SIG-M5 (cell line): ENCODE measurements around the gene HPD.

ENCODE experiments used
- DNase-seq: peaks from one replicate; lab custom pipeline; 2025; lab: John Stamatoyannopoulos, UW

Gene HPD

DNA sequence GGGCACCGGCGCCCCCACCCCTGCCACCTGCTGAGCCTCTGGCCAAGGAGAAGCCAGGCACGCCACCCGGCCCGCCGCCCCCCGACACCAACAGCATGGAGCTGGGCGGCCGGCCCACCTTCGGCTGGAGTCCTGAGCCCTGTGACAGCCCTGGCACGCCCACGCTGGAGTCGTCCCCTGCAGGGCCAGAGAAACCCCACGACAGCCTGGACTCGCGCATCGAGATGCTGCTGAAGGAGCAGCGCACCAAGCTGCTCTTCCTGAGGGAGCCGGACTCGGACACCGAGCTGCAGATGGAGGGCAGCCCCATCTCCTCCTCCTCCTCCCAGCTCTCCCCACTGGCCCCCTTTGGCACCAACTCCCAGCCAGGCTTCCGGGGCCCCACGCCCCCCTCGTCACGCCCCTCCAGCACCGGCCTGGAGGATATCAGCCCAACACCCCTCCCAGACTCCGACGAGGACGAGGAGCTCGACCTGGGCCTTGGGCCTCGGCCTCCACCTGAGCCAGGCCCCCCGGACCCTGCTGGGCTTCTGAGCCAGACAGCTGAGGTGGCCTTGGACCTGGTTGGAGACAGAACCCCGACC, 48.3 kb downstream of the HPD start:
- no peak for DNase-seq

DNA sequence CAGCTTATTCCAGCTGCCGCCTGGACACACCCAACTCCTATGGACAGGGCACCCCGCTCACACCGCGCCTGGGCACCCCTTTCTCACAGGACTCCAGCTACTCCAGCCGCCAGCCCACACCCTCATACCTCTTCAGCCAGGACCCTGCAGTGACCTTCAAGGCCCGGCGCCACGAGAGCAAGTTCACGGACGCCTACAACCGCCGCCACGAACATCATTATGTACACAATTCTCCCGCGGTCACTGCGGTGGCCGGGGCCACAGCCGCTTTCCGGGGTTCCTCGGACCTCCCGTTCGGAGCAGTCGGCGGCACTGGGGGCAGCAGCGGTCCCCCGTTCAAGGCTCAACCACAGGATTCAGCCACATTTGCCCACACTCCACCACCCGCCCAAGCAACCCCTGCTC, 48.9 kb downstream of the HPD start:
- DNase-seq = no peak

DNA sequence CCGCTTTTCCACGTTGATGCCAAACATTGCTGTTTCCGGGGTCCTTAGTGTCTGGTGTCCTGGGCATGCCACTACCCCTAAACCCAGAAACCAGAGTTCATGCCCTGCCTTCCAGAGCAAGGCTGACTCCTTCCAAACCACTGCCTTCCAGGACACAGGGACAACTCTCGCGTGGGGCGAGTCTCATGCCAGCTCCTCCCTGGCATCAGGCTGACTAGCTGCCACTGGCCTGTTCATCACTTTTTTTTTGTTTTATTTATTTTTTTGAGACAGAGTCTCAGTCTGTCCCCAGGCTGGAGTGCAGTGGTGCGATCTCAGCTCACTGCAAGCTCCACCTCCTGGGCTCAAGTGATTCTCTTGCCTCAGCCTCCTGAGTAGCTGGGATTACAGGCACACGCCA, 50.0 kb downstream of the HPD start:
- no peak for DNase-seq

DNA sequence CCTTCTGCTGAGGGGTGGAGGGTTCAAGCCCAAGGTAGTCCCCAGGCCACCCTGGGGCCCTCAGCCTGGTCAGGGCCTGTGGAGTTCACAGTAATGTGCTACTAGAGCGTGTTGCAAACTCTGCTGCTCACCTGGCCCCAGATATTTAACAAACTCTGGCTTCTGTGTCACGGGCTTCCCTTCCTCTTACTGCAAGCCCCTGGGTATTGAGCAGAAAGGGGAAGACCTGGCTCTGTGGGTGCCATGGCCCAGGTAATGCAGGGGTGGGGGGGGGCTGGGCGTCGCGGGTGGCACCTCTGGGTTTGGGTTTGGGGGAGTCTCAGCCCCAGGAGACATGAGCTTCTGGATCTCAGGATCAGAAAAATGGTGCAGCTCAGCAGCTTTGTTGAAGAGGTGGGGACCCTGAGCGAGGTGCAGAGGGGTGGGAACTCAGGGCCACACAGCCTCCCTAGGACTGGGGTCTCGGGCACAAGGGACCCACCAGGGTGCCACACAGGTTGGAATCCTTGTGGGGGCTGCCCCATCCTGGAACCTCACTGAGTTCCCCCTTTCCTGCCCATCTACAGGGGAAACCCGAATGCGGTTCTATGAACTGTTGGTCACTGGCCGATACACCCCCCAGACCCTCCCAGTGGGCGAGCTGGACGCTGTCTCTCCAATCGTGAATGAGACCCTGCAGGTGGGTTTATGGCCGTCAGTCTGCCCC, 50.9 kb downstream of the HPD start:
- no peak for DNase-seq

DNA sequence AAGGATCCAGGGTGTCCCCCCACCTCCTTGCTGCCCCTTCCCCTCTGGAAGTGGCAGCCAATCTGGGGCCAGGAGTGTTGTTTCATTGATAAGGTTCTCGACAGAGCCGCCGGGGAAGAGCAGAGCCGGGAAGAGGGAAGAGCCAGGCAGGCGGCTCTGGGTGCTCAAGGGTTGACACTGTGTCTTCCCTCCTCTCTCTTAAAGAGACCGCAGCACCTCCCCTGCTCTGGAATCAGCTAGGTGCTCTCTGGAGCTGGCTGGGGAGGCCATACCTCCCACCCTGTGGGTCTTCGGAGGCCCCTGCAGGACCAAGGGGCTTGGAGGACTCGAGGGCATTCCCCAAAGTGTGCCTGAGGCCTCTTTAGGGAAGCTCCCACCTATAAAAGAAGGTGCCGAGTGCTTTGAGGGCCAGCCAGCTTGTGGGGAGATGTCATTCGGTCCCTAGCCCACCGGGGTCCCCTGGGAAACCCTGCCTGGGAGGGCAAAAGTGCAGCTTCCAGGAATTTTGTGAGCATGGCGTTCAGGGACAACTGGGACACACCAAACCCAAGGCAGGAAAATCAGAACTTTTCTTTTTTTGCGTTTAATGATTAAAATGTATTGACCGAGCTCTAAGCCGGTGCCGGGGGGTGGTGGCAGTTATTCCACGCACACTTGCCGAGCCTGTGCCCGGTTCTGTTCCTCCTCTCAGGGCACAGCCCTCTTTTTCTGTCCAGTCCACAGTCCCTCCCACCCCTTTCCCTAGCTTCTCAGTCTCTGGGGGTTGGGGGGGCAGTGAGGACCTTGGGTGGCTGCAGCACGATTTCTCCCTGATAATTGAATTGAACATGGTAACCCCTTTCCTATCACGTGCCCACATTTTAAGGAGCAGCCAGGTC, 51.9 kb downstream of the HPD start:
- DNase-seq = no peak

DNA sequence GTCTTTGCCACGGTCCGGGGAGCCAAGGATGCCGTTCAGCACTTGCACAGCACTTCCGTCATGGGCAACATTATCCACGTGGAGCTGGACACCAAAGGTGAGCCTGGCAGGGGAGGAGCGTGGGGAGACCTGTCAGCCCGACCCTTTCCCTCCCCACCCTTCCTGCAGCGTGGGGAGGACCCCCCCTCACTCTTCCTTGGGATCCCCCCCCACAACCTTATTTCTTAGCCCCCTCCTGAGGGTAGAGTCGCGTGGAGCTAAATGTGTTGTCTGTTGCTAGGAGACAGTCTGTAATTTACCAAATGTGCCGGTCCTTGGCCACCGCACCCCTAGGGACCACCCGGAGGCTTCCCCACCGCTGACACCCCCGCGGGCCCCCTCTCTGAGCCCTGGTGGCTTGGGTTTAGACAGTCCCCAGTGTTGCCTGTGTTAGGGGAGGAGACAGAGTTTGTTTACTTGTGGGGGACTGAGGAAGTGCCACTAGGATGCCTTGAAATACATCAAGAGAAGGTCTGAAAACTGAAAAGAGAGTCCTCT, 52.6 kb downstream of the HPD start:
- DNase-seq = no peak

DNA sequence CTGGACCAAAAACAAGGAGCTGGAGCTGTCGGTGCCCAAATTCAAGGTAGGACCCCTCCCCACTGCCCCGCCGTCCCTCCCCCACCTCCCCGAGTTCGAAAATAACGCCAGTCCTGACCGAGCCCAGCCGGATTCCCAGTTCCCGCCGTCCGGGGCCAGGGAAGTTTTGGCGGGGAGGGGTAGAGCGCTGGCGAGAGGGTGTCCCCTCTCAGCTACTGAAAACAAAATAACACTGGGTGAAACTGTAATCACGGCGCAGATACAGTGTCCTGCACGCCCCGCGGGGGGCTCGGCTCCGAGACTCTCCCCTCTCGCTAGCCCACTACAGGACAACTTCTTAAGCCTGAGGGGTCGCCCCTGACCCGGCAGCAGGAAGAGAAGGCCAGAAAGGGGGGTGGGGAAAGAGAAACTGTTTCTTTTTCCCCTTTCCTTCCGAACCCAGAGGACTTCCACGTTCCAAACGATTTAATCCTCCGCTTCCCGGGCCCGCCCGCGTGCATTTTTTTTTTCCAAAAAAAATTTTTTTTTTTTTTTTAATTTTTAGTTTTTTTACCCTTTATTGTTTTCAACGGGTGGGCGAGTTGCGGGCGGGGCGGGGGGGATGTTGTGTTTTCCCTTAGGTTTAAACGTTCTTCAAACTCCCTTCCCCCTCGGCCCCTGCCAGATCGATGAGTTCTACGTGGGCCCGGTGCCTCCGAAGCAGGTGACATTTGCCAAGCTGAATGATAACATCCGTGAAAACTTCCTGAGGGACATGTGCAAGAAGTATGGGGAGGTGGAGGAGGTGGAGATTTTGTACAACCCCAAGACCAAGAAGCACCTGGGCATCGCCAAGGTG, 53.3 kb downstream of the HPD start:
- DNase-seq = no peak

DNA sequence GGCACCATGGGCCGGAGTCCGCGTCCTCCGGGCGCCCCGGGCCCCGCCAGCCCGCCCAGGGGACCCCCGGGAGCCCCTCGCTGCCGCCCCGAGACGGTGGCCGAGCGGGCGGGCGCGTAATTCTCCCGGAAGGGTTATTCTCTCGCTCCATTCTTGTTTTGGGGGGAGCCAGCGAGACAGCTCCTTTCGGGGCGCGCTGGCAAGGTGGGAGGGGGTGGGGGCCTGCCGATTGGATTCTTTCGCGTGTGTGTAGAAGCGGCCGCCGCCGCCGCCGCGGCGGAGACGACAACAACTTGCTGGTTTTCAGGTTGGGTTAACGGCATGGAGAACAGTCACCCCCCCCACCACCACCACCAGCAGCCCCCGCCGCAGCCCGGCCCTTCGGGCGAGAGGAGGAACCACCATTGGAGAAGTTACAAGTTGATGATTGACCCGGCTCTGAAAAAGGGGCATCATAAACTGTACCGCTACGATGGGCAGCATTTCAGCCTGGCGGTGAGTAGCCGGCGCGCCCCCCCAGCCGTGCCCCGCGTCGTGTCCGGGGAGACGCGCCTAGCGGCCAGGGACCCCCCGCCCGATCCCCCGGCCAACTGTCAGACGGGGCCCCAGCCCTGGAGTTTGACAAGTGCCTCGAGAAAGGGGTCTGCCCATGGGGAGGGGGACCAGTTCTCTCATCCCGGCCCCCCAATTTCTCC, 54.1 kb downstream of the HPD start:
- DNase-seq = no peak

DNA sequence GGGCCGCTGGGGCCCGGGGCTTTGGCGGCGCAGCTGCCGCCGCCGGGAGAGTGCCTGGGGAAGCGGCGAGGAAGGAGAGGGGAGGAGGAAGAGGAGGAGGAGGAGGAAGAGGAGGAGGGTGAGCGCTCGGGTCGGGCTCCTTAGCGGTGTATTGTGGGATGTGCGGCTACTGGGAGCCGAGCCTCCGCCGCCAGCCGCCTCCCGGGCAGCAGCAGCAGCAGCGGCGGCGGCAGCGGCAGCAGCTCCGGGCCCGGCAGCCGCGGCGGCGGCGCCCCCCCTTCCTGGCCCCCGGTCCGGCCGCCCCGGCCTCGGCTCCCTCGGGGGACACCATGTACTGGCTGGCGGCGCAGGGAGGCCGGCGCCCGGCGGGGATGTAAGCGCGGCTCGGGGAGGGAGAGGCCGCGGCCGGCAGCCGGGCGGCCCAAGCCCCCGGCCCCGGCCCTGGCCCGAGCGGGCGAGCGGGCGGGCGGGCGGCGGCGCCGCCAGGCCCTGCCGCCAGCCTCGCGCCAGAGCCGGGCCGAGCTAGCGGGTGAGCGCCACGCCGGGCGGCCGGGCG, 54.7 kb downstream of the HPD start, which contains the start of gene SETD1B:
SETD1B (plus strand) TSS at position 149 of the 556 bp plus-strand sequence. CDS start 729 bp downstream, outside the sequence.
- DNase-seq = no peak

DNA sequence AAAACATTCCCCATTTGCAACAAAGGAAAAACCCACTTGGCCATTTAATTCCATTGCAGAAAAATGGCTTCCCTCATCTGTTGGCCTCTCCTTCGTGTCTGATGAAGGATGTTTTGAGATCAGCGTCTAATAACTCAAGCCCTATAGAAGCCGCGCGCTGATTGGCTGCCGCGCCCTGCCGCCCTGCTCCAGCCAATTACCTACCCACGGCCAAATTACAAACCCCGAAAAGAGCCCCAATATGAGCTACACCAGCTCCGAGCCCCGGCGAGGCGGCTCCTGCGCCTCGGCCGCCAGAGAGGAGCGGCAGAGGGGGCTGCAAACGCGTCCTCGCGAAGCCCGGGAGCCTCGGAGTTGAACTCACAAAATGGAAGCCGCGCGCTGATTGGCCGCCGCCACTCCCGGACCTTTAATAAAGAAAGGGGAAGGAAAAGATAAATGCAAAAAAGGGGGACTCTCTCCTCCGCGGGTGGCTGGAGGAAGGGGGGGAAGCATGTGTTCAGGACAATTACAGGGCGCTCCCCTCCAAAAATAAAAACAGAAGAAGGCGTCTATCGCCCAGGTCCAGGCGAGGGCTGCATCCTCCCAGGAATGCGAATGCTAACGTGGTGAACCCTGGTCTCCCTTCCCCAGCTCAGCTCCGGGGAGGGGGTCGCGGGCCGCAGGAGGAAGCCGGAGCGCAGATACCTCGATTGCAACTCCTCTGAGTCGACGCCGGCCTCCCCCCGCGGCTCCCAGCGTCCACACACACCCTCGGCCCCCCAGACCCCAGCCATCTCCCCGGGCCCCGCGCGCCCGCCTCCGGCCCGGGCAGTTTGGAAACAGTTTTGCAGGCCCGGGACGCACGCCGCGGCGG, 55.6 kb downstream of the HPD start:
- peak; percentile 94 for DNase-seq

DNA sequence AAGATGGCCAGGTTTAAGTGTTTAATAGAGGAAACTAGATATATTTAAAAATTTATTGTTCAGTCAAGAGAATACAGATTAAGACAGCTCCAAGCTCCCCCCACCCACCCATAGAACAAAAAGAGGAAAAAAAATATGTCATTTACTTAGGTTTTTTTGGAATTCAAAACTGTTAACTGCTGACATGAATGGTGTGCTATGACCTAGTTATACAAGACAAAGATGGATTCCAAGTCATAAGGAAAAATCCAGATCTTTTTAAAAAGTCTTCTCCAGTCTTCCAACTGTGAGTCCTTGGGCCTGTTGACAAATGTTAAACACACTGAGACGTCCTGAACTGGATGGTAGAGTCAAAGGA, 56.2 kb downstream of the HPD start:
- no peak for DNase-seq

DNA sequence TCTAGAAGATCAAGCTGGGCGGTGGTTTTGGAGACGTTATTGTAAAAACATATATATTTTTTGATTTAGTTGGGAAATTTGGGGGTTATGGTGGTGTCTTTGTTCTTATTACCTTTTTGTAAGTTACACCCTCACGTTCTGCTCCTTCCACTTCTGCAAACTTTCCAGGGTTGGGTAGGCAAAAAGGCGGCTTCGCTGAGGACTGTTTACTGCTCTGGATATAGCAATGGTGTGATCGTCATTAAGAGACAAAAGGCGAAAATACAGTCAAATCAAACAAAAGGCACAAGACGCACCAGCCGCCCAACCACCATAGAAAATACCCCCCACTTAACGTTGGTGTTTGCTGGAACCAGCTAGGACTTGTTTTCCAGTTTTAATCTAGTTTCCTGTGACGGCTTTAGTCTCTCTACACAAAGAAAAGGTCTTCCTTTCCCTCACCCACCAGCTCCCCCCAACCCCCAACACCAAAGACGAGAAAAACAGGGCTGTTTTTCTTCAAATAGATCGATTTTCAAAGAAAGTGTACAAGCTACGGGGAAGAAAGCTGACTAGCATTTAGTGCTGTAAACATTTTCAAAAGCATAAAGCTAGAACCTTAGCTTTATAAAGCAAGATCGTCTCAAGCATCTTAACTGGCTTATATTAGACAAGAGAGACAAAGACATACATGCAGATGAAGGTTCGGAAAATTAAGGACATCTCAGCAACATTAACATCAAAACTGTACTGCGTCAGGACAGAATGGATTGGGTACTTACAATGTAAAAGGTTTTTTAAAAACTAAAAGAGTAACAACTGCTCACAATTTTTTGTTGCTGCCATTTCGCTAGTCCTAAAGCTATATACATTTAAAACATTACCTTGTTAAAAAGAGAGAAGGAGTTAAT, 56.8 kb downstream of the HPD start:
- no peak for DNase-seq

DNA sequence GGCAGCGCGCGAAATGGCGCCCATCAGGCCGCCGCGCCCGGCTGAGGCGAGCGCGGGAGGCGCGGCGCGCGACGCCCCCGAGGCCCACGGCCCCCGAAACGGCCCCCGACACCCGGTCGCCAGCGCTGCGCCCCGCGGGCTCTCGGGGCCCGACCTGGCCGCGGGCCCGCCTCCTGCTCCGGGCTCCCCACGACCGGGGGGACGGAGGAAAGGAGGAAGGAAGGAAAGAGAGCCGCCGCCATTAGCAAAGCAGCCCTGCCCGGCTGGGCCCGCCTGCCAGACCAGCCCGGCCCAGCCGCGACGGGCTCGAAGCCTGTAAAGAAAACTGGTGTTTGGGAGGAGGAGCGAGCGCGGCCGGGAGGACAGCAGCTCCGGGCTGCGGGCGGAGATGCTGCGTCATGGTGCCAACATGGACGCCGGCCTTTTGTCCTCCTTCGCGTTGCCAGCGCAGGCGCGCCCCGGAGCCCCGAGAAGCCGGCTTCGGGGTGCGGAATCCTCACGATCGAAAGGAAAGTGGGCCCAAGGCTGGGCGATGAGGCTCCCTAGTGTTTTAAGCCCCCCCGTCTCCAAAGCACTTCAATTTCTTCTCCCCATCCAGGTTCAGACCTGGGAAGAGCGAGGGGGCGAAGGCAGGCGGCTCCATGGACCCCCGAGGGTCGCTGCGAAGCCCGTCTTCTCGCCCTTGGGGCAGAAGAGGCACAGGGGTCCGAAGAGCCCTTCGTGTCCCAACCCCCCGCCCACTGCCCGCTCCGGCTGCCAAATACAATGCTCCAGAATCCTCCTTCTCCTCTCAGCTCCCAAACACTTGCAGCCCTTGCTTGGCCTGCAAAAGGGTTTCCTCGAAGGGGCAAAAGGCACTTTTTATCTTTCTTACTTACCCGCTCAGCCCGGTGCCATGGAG, 57.7 kb downstream of the HPD start:
- DNase-seq = no peak

DNA sequence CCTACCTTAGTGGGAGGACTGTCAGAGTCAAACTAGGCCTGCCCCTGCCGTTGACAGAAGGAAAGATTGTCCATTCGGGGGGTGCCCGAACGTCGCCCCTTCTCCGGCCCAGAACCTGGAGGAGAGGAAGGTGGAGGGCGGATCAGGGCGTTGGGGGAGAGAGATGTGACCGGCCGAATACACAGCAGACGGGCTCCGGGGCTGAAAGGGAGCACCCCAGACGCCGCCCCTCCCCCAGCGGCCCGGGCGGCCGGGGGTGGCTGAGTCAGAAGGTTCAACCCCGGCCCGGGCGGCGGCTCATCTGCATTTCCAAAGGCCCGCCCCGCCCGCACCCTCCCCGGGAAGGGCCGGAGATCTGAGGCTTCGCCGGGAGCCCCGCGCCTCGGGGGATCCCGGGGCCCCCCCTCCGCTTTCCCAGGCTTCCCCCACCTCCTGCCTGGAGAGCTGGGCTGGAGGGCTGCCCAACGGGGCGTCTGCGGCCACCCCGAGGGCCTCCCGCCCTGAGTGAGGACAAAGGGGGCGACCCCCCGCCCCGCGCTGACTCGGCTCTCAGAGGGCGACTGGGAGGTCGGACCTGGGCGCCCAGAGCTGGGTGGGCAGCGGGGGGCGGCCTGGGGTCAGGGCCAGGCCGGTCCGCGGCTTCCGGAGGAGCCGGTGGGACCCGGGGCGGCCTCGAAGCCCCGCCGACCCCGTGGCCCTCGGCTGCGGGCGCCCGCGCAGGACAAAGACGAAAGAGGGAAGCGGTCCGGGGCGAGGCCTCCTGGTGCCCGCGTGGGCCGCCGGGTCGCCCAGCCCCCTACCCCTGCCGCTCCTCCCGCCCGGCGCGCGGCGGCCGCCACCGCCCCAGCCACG, 58.6 kb downstream of the HPD start:
- DNase-seq = no peak

DNA sequence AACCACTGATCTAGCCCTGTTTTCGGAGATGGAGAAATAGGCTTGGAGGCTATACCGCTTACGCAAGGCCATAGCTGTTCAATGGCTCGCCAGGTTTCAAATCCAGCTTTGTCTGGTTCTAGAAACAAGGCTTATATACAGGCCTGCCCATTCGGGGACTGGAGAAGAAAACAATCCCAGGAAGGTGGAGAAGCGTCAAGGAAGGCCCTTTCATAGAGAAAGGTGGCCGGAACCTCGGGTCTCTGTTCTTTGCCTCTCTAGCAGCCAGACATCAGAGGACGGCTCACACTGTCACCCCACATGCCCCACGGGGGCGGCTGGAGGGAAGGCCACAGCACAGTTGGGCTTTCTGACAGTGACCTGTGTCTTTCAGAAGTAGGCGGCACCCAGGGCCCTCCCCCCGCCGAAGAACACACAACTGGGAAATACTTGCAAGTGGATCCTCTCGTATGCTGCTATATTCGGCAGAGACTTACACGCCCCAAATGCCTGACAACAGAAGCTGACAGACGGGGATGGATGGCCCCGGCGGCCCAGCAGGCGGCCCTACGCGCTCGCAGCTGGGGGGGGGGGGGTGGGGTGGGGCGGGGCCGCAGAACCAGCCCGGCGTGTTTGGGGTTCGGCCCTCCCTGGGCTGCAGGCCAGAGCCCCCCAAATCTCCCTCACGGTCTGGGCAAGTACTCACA, 59.4 kb downstream of the HPD start:
- peak; percentile 37 for DNase-seq

DNA sequence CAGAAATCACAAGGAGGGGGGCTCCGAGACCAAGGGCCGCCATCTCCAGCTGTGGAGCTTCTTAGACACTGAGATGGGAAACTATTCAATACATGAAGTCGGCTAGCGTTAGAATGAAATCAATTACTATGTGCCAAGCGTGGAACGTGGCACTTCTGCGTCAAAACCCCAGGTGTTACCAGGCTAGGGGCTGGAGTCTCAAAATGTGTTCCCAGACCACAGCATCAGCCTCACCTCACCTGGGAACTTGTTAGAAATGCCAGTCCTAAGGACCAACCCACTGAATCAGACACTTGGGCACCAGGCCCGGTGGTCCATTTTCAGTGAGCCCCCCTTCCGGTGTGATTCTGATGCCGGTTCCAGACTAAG, 59.9 kb downstream of the HPD start:
- no peak for DNase-seq
